ENCODE measurements around the gene SP140.

The SP140 gene

GRCh38 chr2:230219419-230220331 is 5.9 kb upstream of the SP140 start, which contains the start of gene SP110 (continued):
- TF ChIP-seq ZNF513 (tag by site-specific recombination; IDR thresholded peaks at IDR 0.05) (no peak), ZFP37 (tag by site-specific recombination; IDR thresholded peaks at IDR 0.05) (no peak), ZNF433 (tag by site-specific recombination; IDR thresholded peaks at IDR 0.05; ENCODE audit: low read depth) (no peak), ZBTB8A (tag by site-specific recombination; IDR thresholded peaks at IDR 0.05) (peak; percentile 45; the same call in 1 of the 2 replicates), ZIC2 (tag by site-specific recombination; IDR thresholded peaks at IDR 0.05) (no peak), ZNF202 (tag by site-specific recombination; IDR thresholded peaks at IDR 0.05; ENCODE audit: borderline replicate concordance) (no peak), ZNF10 (tag by site-specific recombination; IDR thresholded peaks at IDR 0.05) (no peak), ZXDB (tag by site-specific recombination; IDR thresholded peaks at IDR 0.05) (0 out of 2 replicates have a peak, but pooled peaks have one; percentile 33), ZBTB49 (tag by site-specific recombination; IDR thresholded peaks at IDR 0.05; ENCODE audit: low read depth) (no peak), ZBTB48 (tag by site-specific recombination; IDR thresholded peaks at IDR 0.05) (peak; percentile 86), ZNF837 (tag by site-specific recombination; IDR thresholded peaks at IDR 0.05) (no peak), ZBTB44 (tag by site-specific recombination; IDR thresholded peaks at IDR 0.05) (no peak), ZNF184 (tag by site-specific recombination; IDR thresholded peaks at IDR 0.05) (no peak), SP2 (tag by site-specific recombination; IDR thresholded peaks at IDR 0.05) (peak; percentile 54), ZBTB17 (tag by site-specific recombination; IDR thresholded peaks at IDR 0.05) (peak; percentile 32), TRIM28 (IDR thresholded peaks at IDR 0.05; ENCODE audit: borderline replicate concordance, low read length) (peak; percentile 52; the same call in 1 of the 2 replicates), KLF1 (tag by site-specific recombination; IDR thresholded peaks at IDR 0.05) (no peak), ZNF37A (tag by site-specific recombination; IDR thresholded peaks at IDR 0.05) (no peak), ZEB2 (tag by site-specific recombination; IDR thresholded peaks at IDR 0.05) (no peak), REPIN1 (tag by site-specific recombination; IDR thresholded peaks at IDR 0.05; ENCODE audit: low read depth) (no peak), GLI2 (tag by site-specific recombination; IDR thresholded peaks at IDR 0.05; ENCODE audit: borderline replicate concordance, low read depth) (no peak), ZNF76 (tag by site-specific recombination; IDR thresholded peaks at IDR 0.05; ENCODE audit: borderline replicate concordance, low read depth) (peak; percentile 63), ZNF645 (tag by site-specific recombination; IDR thresholded peaks at IDR 0.05) (no peak), ZNF610 (tag by site-specific recombination; IDR thresholded peaks at IDR 0.05; ENCODE audit: borderline replicate concordance) (no peak), KLF10 (tag by site-specific recombination; IDR thresholded peaks at IDR 0.05) (no peak), ZNF518A (tag by site-specific recombination; conservative IDR thresholded peaks at IDR 0.05; ENCODE audit: low read depth) (peak; percentile 67), SP3 (tag by site-specific recombination; IDR thresholded peaks at IDR 0.05) (peak; percentile 72)
